ENCODE results near the gene TP53I13. TPM values are rescaled to one million over a fixed set of nuclear protein-coding genes. Genes with fewer than 3 reads are reported as not detected.

Gene TP53I13
- total and polyA plus RNA-seq, 7 experiments from 2014 or later, result 19.3 to 87.5 (median 61.7) TPM

DNA sequence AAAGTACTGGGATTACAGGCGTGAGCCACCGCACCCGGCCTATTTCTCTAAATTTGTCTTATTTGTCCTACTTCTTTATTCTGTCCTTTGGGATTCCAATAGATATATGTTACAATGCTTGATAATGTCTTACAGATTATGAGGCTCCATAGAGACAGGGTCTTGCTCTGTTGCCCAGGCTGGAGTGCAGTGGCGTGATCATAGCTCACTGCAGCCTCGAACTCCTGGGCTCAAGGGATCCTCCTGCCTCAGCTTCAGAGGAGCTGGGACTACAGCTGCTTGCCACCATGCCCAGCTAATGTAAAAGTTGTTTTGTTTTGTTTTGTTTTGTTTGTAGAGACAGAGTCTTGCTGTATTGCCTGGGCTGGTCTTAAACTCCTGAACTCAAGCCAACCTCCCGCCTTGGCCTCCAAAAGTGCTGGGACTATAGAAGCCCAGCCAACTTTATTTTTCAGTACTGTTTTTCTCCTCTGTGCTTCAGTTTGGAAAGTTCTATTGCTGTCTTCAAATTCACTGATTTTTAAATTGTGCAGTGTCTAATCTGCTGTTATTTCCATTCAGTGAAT is 34.7 kb downstream of the TP53I13 start:
- ATAC-seq (no peak), DNase-seq (no peak)
- H3K4me3 Mint-ChIP-seq, result no peak overlapping the region
- H3K9me3 ChIP-seq (ENCODE audit: control insufficient read depth in 2 of 3, low read length in 3 of 3), result no peaks in the 10 kb centered on the region
- no peak overlapping the region for H3K27ac ChIP-seq (ENCODE audit: low read depth, low read length)
- H3K36me3 Mint-ChIP-seq, result no peaks in the 10 kb centered on the region
- no peaks in the 10 kb centered on the region for H3K9me3 Mint-ChIP-seq
- H3K4me3 ChIP-seq (ENCODE audit: low read length), result no peak overlapping the region
- H3K27ac Mint-ChIP-seq, result no peak overlapping the region
- H3K27me3 ChIP-seq (ENCODE audit: control insufficient read depth in 2 of 2, insufficient read depth in 2 of 2, low read length in 2 of 2), result no peaks in the 10 kb centered on the region
- POLR2A ChIA-PET, result interaction anchor here (0.8 kb wide), 1 partner anchor 12 kb away, joined by 4 read pairs; no protein-coding TSS in a partner anchor
- intact Hi-C loops (cut with micrococcal nuclease), result no loop called here
- no peaks in the 10 kb centered on the region for H3K4me1 ChIP-seq (ENCODE audit: control insufficient read depth in 2 of 2, insufficient read depth in 2 of 2, low read length in 2 of 2)
- H3K27me3 Mint-ChIP-seq, result peaks cover 0 to 2% (median 0%) of the 10 kb centered on the region in 5 donors
- no peaks in the 10 kb centered on the region for H3K36me3 ChIP-seq (ENCODE audit: control insufficient read depth in 2 of 3, insufficient read depth in 3 of 3, low read length in 3 of 3)
- CTCF ChIA-PET, result interaction anchor here (0.6 kb wide), 1 partner anchor 175 kb away, joined by 3 read pairs; no protein-coding TSS in a partner anchor
- peaks cover 0 to 4% (median 0%) of the 10 kb centered on the region in 7 donors for H3K4me1 Mint-ChIP-seq

DNA sequence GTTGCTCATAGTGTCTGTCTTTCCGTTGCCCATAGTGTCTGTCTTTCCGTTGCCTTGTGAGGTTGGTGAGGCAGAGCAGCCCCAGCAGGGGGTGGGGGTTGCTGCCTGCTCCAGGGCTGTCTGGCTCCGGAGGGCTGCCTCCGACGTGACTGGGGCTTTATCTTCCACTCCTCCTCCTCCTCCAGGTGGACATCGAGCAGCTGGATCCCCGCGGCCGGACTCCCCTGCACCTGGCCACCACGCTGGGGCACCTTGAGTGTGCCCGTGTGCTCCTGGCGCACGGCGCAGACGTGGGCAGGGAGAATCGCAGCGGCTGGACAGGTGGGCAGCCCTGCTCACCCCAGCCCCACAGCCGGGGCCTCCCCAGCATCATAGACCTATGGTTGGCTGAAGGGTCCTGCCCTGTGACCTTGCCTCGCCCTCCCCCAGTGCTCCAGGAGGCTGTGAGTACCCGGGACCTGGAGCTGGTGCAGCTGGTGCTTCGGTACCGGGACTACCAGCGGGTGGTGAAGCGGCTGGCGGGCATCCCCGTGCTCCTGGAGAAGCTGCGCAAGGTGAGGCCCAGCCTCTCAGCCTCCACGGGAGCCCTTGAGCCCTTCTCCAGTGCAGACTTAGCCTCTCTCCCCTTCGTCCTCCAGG is 39.2 kb downstream of the TP53I13 start:
- no peak overlapping the region for H3K4me3 Mint-ChIP-seq
- ChIA-PET POLR2A (interaction anchor here (0.9 kb wide), 1 partner anchor 12 kb away, joined by 3 read pairs; no protein-coding TSS in a partner anchor), CTCF (interaction anchor here (1.1 kb wide), 1 partner anchor 22 kb away, joined by 3 read pairs; no protein-coding TSS in a partner anchor)
- H3K9me3 ChIP-seq (ENCODE audit: control insufficient read depth in 2 of 3, low read length in 3 of 3), result no peaks in the 10 kb centered on the region
- H3K27me3 Mint-ChIP-seq, result no peaks in the 10 kb centered on the region
- peaks cover 0 to 4% (median 0%) of the 10 kb centered on the region in 7 donors for H3K4me1 Mint-ChIP-seq
- no peak overlapping the region for H3K4me3 ChIP-seq (ENCODE audit: low read length)
- no peaks in the 10 kb centered on the region for H3K4me1 ChIP-seq (ENCODE audit: control insufficient read depth in 2 of 2, insufficient read depth in 2 of 2, low read length in 2 of 2)
- DNase-seq (no peak), ATAC-seq (no peak)
- H3K27ac Mint-ChIP-seq, result peak overlapping the region in 1 of 9 donors; percentile 34
- H3K36me3 Mint-ChIP-seq, result no peaks in the 10 kb centered on the region
- no peaks in the 10 kb centered on the region for H3K9me3 Mint-ChIP-seq
- H3K27me3 ChIP-seq (ENCODE audit: control insufficient read depth in 2 of 2, insufficient read depth in 2 of 2, low read length in 2 of 2), result no peaks in the 10 kb centered on the region
- H3K27ac ChIP-seq (ENCODE audit: low read depth, low read length), result no peak overlapping the region
- no peaks in the 10 kb centered on the region for H3K36me3 ChIP-seq (ENCODE audit: control insufficient read depth in 2 of 3, insufficient read depth in 3 of 3, low read length in 3 of 3)
- intact Hi-C loops (cut with micrococcal nuclease), result no loop called here

DNA sequence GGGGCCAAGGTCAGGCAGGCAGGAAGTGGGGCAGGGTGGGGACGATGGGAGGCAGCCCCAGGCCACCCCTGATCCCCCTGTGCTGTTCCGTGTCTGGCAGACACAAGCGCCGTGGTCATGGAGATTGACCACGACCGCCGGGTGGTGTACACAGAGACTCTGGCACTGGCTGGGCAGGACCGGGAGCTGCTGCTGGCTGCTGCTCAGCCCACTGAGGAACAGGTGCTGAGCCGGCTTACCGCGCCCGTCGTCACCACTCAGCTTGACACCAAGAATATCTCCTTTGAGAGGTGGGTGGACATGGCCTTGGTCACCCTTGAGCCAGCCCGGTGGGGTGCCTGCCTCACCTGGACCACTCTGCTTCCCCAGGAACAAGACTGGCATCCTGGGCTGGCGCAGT is 40.5 kb downstream of the TP53I13 start:
- no peak for DNase-seq
- CTCF ChIA-PET, result interaction anchor here (1.1 to 1.2 kb wide), 2 partner anchors 9 to 24 kb away, joined by 3 to 4 read pairs; no protein-coding TSS in a partner anchor
- Histone ChIP-seq H3K36me3 (ENCODE audit: control insufficient read depth in 2 of 3, insufficient read depth in 3 of 3, low read length in 3 of 3) (no peaks in the 10 kb centered on the region), H3K27ac (ENCODE audit: low read depth, low read length) (no peak overlapping the region), H3K27me3 (ENCODE audit: control insufficient read depth in 2 of 2, insufficient read depth in 2 of 2, low read length in 2 of 2) (no peaks in the 10 kb centered on the region), H3K4me3 (ENCODE audit: low read length) (no peak overlapping the region), H3K4me1 (ENCODE audit: control insufficient read depth in 2 of 2, insufficient read depth in 2 of 2, low read length in 2 of 2) (peaks cover 6% of the 10 kb centered on the region in 2 donors), H3K9me3 (ENCODE audit: control insufficient read depth in 2 of 3, low read length in 3 of 3) (no peaks in the 10 kb centered on the region)
- no peaks in the 10 kb centered on the region for H3K36me3 Mint-ChIP-seq
- POLR2A ChIA-PET, result interaction anchor here (0.5 kb wide), 1 partner anchor 32 kb away, joined by 3 read pairs; no protein-coding TSS in a partner anchor
- no peak for ATAC-seq
- H3K9me3 Mint-ChIP-seq, result no peaks in the 10 kb centered on the region
- no peaks in the 10 kb centered on the region for H3K27me3 Mint-ChIP-seq
- H3K27ac Mint-ChIP-seq, result no peak overlapping the region
- H3K4me1 Mint-ChIP-seq, result peaks cover 0 to 9% (median 4%) of the 10 kb centered on the region in 7 donors
- intact Hi-C loops (cut with micrococcal nuclease), result no loop called here
- H3K4me3 Mint-ChIP-seq, result no peak overlapping the region

DNA sequence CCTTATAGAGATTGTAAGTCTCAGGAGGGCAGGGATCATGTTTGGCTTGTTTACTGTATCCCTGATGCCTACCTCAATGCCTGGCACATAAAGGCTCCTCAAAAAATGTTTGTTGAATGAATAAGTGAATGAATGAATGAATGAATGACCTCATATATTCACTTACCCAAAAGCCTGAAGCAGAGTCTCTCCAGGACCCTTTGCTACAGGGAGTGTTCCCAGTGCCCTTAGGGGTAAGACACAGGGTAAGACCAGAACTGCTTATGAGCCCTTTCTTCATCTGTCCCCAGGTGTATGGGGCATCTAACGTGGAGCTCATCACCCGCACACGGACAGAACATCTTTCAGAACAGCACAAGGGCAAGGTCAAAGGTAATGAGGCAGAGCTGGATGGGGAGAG is 41.9 kb downstream of the TP53I13 start:
- Mint-ChIP-seq H3K36me3 (no peaks in the 10 kb centered on the region), H3K9me3 (no peaks in the 10 kb centered on the region), H3K27ac (no peak overlapping the region), H3K4me3 (peak overlapping the region in 2 of 10 donors; percentile 8 to 19), H3K4me1 (peaks cover 0 to 20% (median 17%) of the 10 kb centered on the region in 7 donors), H3K27me3 (no peaks in the 10 kb centered on the region)
- Histone ChIP-seq H3K27ac (ENCODE audit: low read depth, low read length) (no peak overlapping the region), H3K36me3 (ENCODE audit: control insufficient read depth in 2 of 3, insufficient read depth in 3 of 3, low read length in 3 of 3) (no peaks in the 10 kb centered on the region), H3K9me3 (ENCODE audit: control insufficient read depth in 2 of 3, low read length in 3 of 3) (no peaks in the 10 kb centered on the region), H3K27me3 (ENCODE audit: control insufficient read depth in 2 of 2, insufficient read depth in 2 of 2, low read length in 2 of 2) (no peaks in the 10 kb centered on the region), H3K4me3 (ENCODE audit: low read length) (no peak overlapping the region), H3K4me1 (ENCODE audit: control insufficient read depth in 2 of 2, insufficient read depth in 2 of 2, low read length in 2 of 2) (peaks cover 14 to 16% of the 10 kb centered on the region in 2 donors)
- intact Hi-C loops (cut with micrococcal nuclease), result loop anchor here in 1 of 2 donors (10.0 kb wide), 1 partner anchor 504 kb away; the partner anchor contains the start of gene NSRP1
- ChIA-PET POLR2A (no interaction called here), CTCF (interaction anchor here (0.5 to 2.5 kb wide), 3 partner anchors 16 to 32 kb away, joined by 3 to 6 read pairs (median 3); no protein-coding TSS in a partner anchor)
- no peak for ATAC-seq
- no peak for DNase-seq

DNA sequence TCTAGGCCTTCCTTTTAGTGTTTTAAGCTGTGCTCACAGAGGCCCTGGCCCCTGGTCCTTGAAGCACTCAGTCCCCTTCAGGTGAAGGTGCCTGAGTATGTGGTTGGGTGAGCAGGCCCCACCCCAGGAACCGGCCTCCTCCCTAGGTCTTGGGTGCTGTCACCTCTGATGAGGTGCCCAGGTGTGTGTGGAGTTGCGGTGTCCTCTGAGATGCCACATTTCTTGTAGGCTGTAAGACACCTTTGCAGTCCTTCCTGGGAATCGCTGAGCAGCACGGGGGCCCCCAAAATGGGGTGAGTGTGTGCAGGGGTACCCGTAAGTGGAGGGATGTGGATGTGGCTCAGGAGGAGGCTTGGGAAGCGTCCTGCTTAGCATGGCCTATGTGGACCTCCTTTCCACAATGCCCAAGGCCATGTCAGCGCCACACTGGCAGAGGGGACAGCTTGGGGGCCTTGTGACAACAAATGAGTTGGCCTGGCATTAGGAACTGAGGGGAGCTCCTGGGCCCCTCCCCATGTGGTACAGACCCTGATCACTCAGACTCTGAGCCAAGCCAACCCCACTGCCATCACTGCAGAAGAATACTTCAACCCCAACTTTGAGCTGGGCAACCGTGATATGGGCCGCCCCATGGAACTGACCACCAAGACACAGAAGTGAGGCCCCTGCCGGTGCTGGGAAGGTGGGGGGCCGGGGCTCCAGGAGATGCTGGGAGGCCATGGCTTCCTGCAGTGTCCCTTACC is 43.0 kb downstream of the TP53I13 start:
- H3K9me3 Mint-ChIP-seq, result no peaks in the 10 kb centered on the region
- H3K27me3 ChIP-seq (ENCODE audit: control insufficient read depth in 2 of 2, insufficient read depth in 2 of 2, low read length in 2 of 2), result no peaks in the 10 kb centered on the region
- peak overlapping the region in 3 of 10 donors; percentile 7 to 51 (median 17) for H3K4me3 Mint-ChIP-seq
- H3K36me3 Mint-ChIP-seq, result no peaks in the 10 kb centered on the region
- ChIA-PET POLR2A (interaction anchor here (1.2 to 7.2 kb wide), 3 partner anchors 18 to 29 kb away, joined by 3 to 59 read pairs (median 5); no protein-coding TSS in a partner anchor), CTCF (interaction anchor here (1.0 to 2.5 kb wide), 3 partner anchors 17 to 241 kb away, joined by 3 to 6 read pairs (median 4); no protein-coding TSS in a partner anchor)
- H3K4me1 ChIP-seq (ENCODE audit: control insufficient read depth in 2 of 2, insufficient read depth in 2 of 2, low read length in 2 of 2), result peaks cover 21 to 24% of the 10 kb centered on the region in 2 donors
- intact Hi-C loops (cut with micrococcal nuclease), result loop anchor here in 1 of 2 donors (10.0 kb wide), 1 partner anchor 503 kb away; the partner anchor contains the start of gene NSRP1
- H3K36me3 ChIP-seq (ENCODE audit: control insufficient read depth in 2 of 3, insufficient read depth in 3 of 3, low read length in 3 of 3), result no peaks in the 10 kb centered on the region
- H3K4me1 Mint-ChIP-seq, result peaks cover 1 to 29% (median 25%) of the 10 kb centered on the region in 7 donors
- peak overlapping the region in 1 of 9 donors; percentile 14 for H3K27ac Mint-ChIP-seq
- ATAC-seq, result no peak
- H3K4me3 ChIP-seq (ENCODE audit: low read length), result no peak overlapping the region
- peaks cover 0 to 6% (median 0%) of the 10 kb centered on the region in 5 donors for H3K27me3 Mint-ChIP-seq
- DNase-seq, result no peak
- H3K9me3 ChIP-seq (ENCODE audit: control insufficient read depth in 2 of 3, low read length in 3 of 3), result no peaks in the 10 kb centered on the region
- H3K27ac ChIP-seq (ENCODE audit: low read depth, low read length), result no peak overlapping the region

DNA sequence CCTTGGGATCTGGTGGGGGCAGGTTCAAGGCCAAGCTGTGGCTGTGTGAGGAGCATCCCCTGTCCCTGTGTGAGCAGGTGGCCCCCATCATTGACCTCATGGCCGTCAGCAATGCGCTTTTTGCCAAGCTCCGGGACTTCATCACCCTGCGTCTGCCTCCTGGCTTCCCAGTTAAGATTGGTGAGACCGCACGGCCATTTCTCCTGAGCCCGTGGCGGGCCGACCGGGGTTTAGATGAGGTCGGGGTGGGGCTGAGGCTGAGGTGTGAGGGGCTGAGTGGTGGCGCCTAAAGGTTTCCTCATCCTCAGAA is 43.5 kb downstream of the TP53I13 start:
- ATAC-seq, result no peak
- POLR2A ChIA-PET, result interaction anchor here (1.2 to 7.2 kb wide), 3 partner anchors 18 to 30 kb away, joined by 3 to 59 read pairs (median 5); no protein-coding TSS in a partner anchor
- no peaks in the 10 kb centered on the region for H3K9me3 Mint-ChIP-seq
- Histone ChIP-seq H3K27ac (ENCODE audit: low read depth, low read length) (no peak overlapping the region), H3K27me3 (ENCODE audit: control insufficient read depth in 2 of 2, insufficient read depth in 2 of 2, low read length in 2 of 2) (no peaks in the 10 kb centered on the region), H3K4me3 (ENCODE audit: low read length) (no peak overlapping the region), H3K9me3 (ENCODE audit: control insufficient read depth in 2 of 3, low read length in 3 of 3) (no peaks in the 10 kb centered on the region), H3K4me1 (ENCODE audit: control insufficient read depth in 2 of 2, insufficient read depth in 2 of 2, low read length in 2 of 2) (peaks cover 26 to 29% of the 10 kb centered on the region in 2 donors), H3K36me3 (ENCODE audit: control insufficient read depth in 2 of 3, insufficient read depth in 3 of 3, low read length in 3 of 3) (no peaks in the 10 kb centered on the region)
- H3K4me3 Mint-ChIP-seq, result peak overlapping the region in 4 of 10 donors; percentile 12 to 51 (median 36)
- H3K27me3 Mint-ChIP-seq, result peaks cover 0 to 10% (median 0%) of the 10 kb centered on the region in 5 donors
- H3K36me3 Mint-ChIP-seq, result no peaks in the 10 kb centered on the region
- peaks cover 6 to 35% (median 31%) of the 10 kb centered on the region in 7 donors for H3K4me1 Mint-ChIP-seq
- DNase-seq, result no peak
- CTCF ChIA-PET, result interaction anchor here (1.0 to 2.5 kb wide), 3 partner anchors 18 to 242 kb away, joined by 3 to 6 read pairs (median 4); no protein-coding TSS in a partner anchor
- no peak overlapping the region for H3K27ac Mint-ChIP-seq
- intact Hi-C loops (cut with micrococcal nuclease), result loop anchor here in 1 of 2 donors (10.0 kb wide), 1 partner anchor 503 kb away; the partner anchor contains the start of gene NSRP1

Measured in naive thymus-derived CD4-positive, alpha-beta T cell (primary cell).